H1 (cell line): ENCODE results near the gene PTPRG. TPM values are rescaled to one million over a fixed set of nuclear protein-coding genes. Genes with fewer than 3 reads are reported as not detected.

Experiments
- CTCF ChIA-PET: fragments of 300-600 bp; sonication (Branson Sonifier 250); formaldehyde crosslinking; loops from one replicate; lab custom pipeline; 2021; ENCODE audit not compliant: partially characterized antibody; lab: Charles Lee
- POLR2A ChIA-PET: fragments of 300-600 bp; sonication (Branson Sonifier 250); formaldehyde crosslinking; loops from one replicate; lab custom pipeline; 2021; ENCODE audit warnings: inconsistent platforms; ENCODE audit not compliant: partially characterized antibody; lab: Charles Lee
- DNase-seq, 2 experiments: peaks; one replicate each; pipeline versions ENCODE4 v3.0.0 to v3.0.0-alpha.2; 2010 to 2022; ENCODE audit warnings: low spot score in 2 of 2, low read depth in 1 of 2, mixed read lengths in 1 of 2
- FAIRE-seq: peaks from 2 replicates; lab custom pipeline; 2011; peaks lifted over from hg19 to GRCh38; lab: Jason Lieb, UNC
- H2AFZ ChIP-seq: 2 replicates; pipeline ENCODE4 v1.8.1; 2012; ENCODE audit warnings: low read length, inconsistent platforms
- H2AK5ac ChIP-seq: 2 replicates; pipeline ENCODE4 v1.6.1; 2013; ENCODE audit warnings: low read depth, low read length
- H2BK120ac ChIP-seq: replicated peaks from 2 replicates; pipeline ENCODE3; 2013; ENCODE audit warnings: low read depth, low read length, inconsistent platforms
- H2BK12ac ChIP-seq: 2 replicates; pipeline ENCODE4 v1.6.1; 2013; ENCODE audit warnings: low read depth, low read length
- H2BK15ac ChIP-seq: 2 replicates; pipeline ENCODE4 v1.6.1; 2013; ENCODE audit warnings: low read length
- H2BK20ac ChIP-seq: 2 replicates; pipeline ENCODE4 v1.6.1; 2013; ENCODE audit warnings: low read length
- H2BK5ac ChIP-seq: 2 replicates; pipeline ENCODE4 v1.6.1; 2013; ENCODE audit warnings: low read depth, low read length
- H3K14ac ChIP-seq: 2 replicates; pipeline ENCODE4 v1.6.1; 2013; ENCODE audit warnings: inconsistent platforms; ENCODE audit not compliant: insufficient read length
- H3K18ac ChIP-seq: 2 replicates; pipeline ENCODE4 v1.6.1; 2013; ENCODE audit warnings: low read length; ENCODE audit errors: extremely low read depth
- H3K23ac ChIP-seq: 2 replicates; pipeline ENCODE4 v1.6.1; 2013; ENCODE audit warnings: inconsistent platforms; ENCODE audit not compliant: insufficient read length
- H3K23me2 ChIP-seq: 2 replicates; pipeline ENCODE4 v1.6.1; 2013; ENCODE audit warnings: low read depth, low read length
- H3K27ac ChIP-seq: 2 replicates; pipeline ENCODE4 v1.6.1; 2011; ENCODE audit warnings: low read depth, low read length, inconsistent platforms
- H3K27me3 ChIP-seq, 4 experiments: replicated peaks in 1 of 4; 1 replicate in 1 of 4; 2 replicates in 3 of 4; pipeline versions ENCODE4 v1.6.1 to v1.8.1; 2011 to 2013; ENCODE audit warnings: low read length in 3 of 4, mild to moderate bottlenecking in 3 of 4, inconsistent platforms in 2 of 4, mixed read lengths in 2 of 4, moderate library complexity in 1 of 4; ENCODE audit not compliant: control insufficient read depth in 3 of 4, insufficient read depth in 3 of 4; ENCODE audit errors: extremely low read depth in 1 of 4
- H3K36me3 ChIP-seq, 4 experiments: 2 replicates each; pipeline versions ENCODE4 v1.6.1 to v1.8.1; 2011 to 2013; ENCODE audit warnings: mild to moderate bottlenecking in 4 of 4, low read length in 3 of 4, moderate library complexity in 2 of 4, control low read depth in 1 of 4, inconsistent platforms in 1 of 4; ENCODE audit not compliant: insufficient read depth in 4 of 4, control insufficient read depth in 2 of 4
- H3K4ac ChIP-seq: replicated peaks from 2 replicates; pipeline ENCODE3; 2013; ENCODE audit warnings: low read length, low read depth, mixed read lengths, inconsistent platforms; ENCODE audit not compliant: insufficient read length
- H3K4me1 ChIP-seq, 4 experiments: replicated peaks in 1 of 4; 1 replicate in 1 of 4; 2 replicates in 3 of 4; pipeline versions ENCODE4 v1.6.1 to v1.8.1; 2011 to 2013; ENCODE audit warnings: low read length in 3 of 4, inconsistent platforms in 2 of 4, mixed read lengths in 1 of 4; ENCODE audit not compliant: insufficient read depth in 4 of 4, control insufficient read depth in 3 of 4
- H3K4me2 ChIP-seq, 2 experiments: 2 replicates each; pipeline versions ENCODE4 v1.6.1 to v1.8.1; 2011 to 2013; ENCODE audit warnings: low read depth in 2 of 2, low read length in 2 of 2, control low read depth in 1 of 2, inconsistent platforms in 1 of 2, mild to moderate bottlenecking in 1 of 2; ENCODE audit not compliant: insufficient read depth in 1 of 2
- H3K4me3 ChIP-seq, 4 experiments: fragments of 200-600, 300-600 bp in 1 of 4; sonication (generic), shearing (Covaris generic), sonication (Bioruptor Twin) in 1 of 4; 2 replicates each; pipeline versions ENCODE4 v1.5.1 to v1.8.1; 2011 to 2016; ENCODE audit warnings: low read length in 4 of 4, low read depth in 3 of 4, control low read depth in 2 of 4, inconsistent platforms in 2 of 4, mild to moderate bottlenecking in 2 of 4, mixed read lengths in 1 of 4, moderate library complexity in 1 of 4; ENCODE audit not compliant: insufficient read depth in 2 of 4; ENCODE audit errors: extremely low read depth in 1 of 4
- H3K56ac ChIP-seq: replicated peaks from 2 replicates; pipeline ENCODE3; 2013; ENCODE audit warnings: low read depth, mild to moderate bottlenecking, mixed read lengths, low read length, inconsistent platforms; ENCODE audit not compliant: insufficient read length
- H3K79me1 ChIP-seq: 2 replicates; pipeline ENCODE4 v1.6.1; 2013; ENCODE audit warnings: low read depth, low read length, control low read depth
- H3K79me2 ChIP-seq, 2 experiments: 2 replicates each; pipeline versions ENCODE4 v1.6.1 to v1.8.1; 2012 to 2013; ENCODE audit warnings: low read length in 2 of 2, mild to moderate bottlenecking in 2 of 2, inconsistent platforms in 1 of 2; ENCODE audit not compliant: insufficient read depth in 2 of 2, control insufficient read depth in 1 of 2
- H3K9ac ChIP-seq, 4 experiments: replicated peaks in 1 of 4; 1 replicate in 1 of 4; 2 replicates in 3 of 4; pipeline versions ENCODE4 v1.6.1 to v1.8.1; 2011 to 2013; ENCODE audit warnings: low read depth in 3 of 4, low read length in 3 of 4, control low read depth in 2 of 4, mild to moderate bottlenecking in 2 of 4, moderate library complexity in 2 of 4, inconsistent platforms in 1 of 4; ENCODE audit errors: extremely low read depth in 1 of 4
- H3K9me3 ChIP-seq, 2 experiments: 2 replicates each; pipeline versions ENCODE4 v1.6.1 to v1.8.1; 2012 to 2013; ENCODE audit warnings: mild to moderate bottlenecking in 2 of 2, moderate library complexity in 2 of 2, control low read depth in 1 of 2, inconsistent platforms in 1 of 2, low read depth in 1 of 2, low read length in 1 of 2, mixed read lengths in 1 of 2; ENCODE audit not compliant: insufficient read depth in 2 of 2
- H4K20me1 ChIP-seq, 2 experiments: replicated peaks in 1 of 2; 2 replicates each; pipeline versions ENCODE3 to v1.8.1; 2011 to 2013; ENCODE audit warnings: inconsistent platforms in 2 of 2, low read length in 2 of 2, mild to moderate bottlenecking in 1 of 2; ENCODE audit not compliant: insufficient read depth in 2 of 2, control insufficient read depth in 1 of 2
- H4K5ac ChIP-seq: 2 replicates; pipeline ENCODE4 v1.6.1; 2013; ENCODE audit warnings: low read length, low read depth, mixed read lengths, inconsistent platforms; ENCODE audit not compliant: insufficient read length
- H4K8ac ChIP-seq: 2 replicates; pipeline ENCODE4 v1.8.0; 2013; ENCODE audit warnings: mild to moderate bottlenecking, moderate library complexity, low read length, inconsistent platforms; ENCODE audit not compliant: insufficient read depth; ENCODE audit errors: extremely low read depth
- H4K91ac ChIP-seq: replicated peaks from 2 replicates; pipeline ENCODE3; 2013; ENCODE audit warnings: low read length, mixed read lengths, inconsistent platforms; ENCODE audit not compliant: insufficient read length
- CHD2 ChIP-seq: IDR thresholded peaks from 2 replicates; pipeline ENCODE4 v1.6.1; 2012; ENCODE audit warnings: low read length, improper control_type of control experiment
- CTCF ChIP-seq, 3 experiments: IDR thresholded peaks; 1 replicate in 2 of 3; 2 replicates in 1 of 3; pipeline versions ENCODE4 v1.5.1 to v1.6.1; 2011; ENCODE audit warnings: low read length in 3 of 3, mild to moderate bottlenecking in 3 of 3, inconsistent platforms in 2 of 3, low read depth in 1 of 3, moderate library complexity in 1 of 3; ENCODE audit not compliant: insufficient read depth in 1 of 3; ENCODE audit errors: control extremely low read depth in 1 of 3
- EZH2 ChIP-seq: fragments of 200-600 bp; sonication (generic); IDR thresholded peaks from 2 replicates; pipeline ENCODE4 v1.7.1; 2012; ENCODE audit warnings: low read depth, mild to moderate bottlenecking, moderate library complexity, low read length, inconsistent platforms; ENCODE audit not compliant: severe bottlenecking
- FOSL1 ChIP-seq: IDR thresholded peaks from 2 replicates; pipeline ENCODE4 v1.6.1; 2011; ENCODE audit warnings: mild to moderate bottlenecking, low read depth, low read length, moderate library complexity; ENCODE audit not compliant: insufficient read depth
- KDM1A ChIP-seq: fragments of 200-600, 300-600 bp; sonication (generic); IDR thresholded peaks from 2 replicates; pipeline ENCODE4 v1.7.1; 2016; ENCODE audit warnings: mild to moderate bottlenecking, low read length, borderline replicate concordance
- NANOG ChIP-seq: IDR thresholded peaks from 2 replicates; pipeline ENCODE4 v1.6.1; 2011; ENCODE audit warnings: low read length, low read depth, mild to moderate bottlenecking, inconsistent platforms; ENCODE audit not compliant: insufficient read depth, poor library complexity, severe bottlenecking
- NRF1 ChIP-seq: IDR thresholded peaks from 2 replicates; pipeline ENCODE4 v1.6.1; 2011; ENCODE audit warnings: mild to moderate bottlenecking, low read depth, low read length, improper control_type of control experiment
- SP1 ChIP-seq: IDR thresholded peaks from 2 replicates; pipeline ENCODE4 v1.6.1; 2011; ENCODE audit warnings: low read depth, low read length
- USF2 ChIP-seq: IDR thresholded peaks from 2 replicates; pipeline ENCODE4 v1.6.1; 2011; ENCODE audit warnings: low read length, improper control_type of control experiment
- ZNF274 ChIP-seq: IDR thresholded peaks from 2 replicates; pipeline ENCODE4 v1.7.0; 2012; ENCODE audit warnings: low read length, borderline replicate concordance; ENCODE audit errors: extremely low read depth
- WGBS, 2 experiments: shearing (Covaris generic) in 1 of 2; methylation state at CpG; one replicate each; pipeline versions ENCODE4 v1.1.6 to v1.1.7; 2013 to 2015; ENCODE audit warnings: low lambda C conversion rate in 2 of 2, mixed read lengths in 2 of 2, inconsistent platforms in 1 of 2, low coverage in 1 of 2, missing lambda C conversion rate in 1 of 2; ENCODE audit not compliant: insufficient replicate concordance in 2 of 2, insufficient coverage in 1 of 2, insufficient read length in 1 of 2; ENCODE audit errors: extremely low coverage in 1 of 2, missing lambda C conversion rate in 1 of 2; 5-methylcytosine and 5-hydroxymethylcytosine counted together
- polyA plus RNA-seq, 7 experiments: library from polyadenylated mRNA; depleted of rRNA in 3 of 7; stranded (reverse) in 5 of 7; unstranded in 2 of 7; fragments of >200 nt in 5 of 7; fragments of 200-250 nt in 2 of 7; gene quantifications; 1 replicate in 5 of 7; 2 replicates in 1 of 7; 4 replicates in 1 of 7; pipeline versions ENCODE4 v1.2.1 to v1.2.3, GENCODE V29; 2011 to 2013; ENCODE audit warnings: missing spikeins in 2 of 7, mixed read lengths in 2 of 7
- total RNA-seq: library from RNA; stranded (reverse); fragmentation: NEBNext Ultra II Directional; extraction: Animal tissue kit (Norgen Biotek cat#: 25700); gene quantifications from 2 replicates; pipeline ENCODE4 v1.2.1, GENCODE V29; 2021

PTPRG gene
- total and polyA plus RNA-seq, 2 of the 8 experiments (the other 6 are each of a cell fraction or from before 2014, with no cell fraction given): 23.3 to 96.2 TPM

DNA sequence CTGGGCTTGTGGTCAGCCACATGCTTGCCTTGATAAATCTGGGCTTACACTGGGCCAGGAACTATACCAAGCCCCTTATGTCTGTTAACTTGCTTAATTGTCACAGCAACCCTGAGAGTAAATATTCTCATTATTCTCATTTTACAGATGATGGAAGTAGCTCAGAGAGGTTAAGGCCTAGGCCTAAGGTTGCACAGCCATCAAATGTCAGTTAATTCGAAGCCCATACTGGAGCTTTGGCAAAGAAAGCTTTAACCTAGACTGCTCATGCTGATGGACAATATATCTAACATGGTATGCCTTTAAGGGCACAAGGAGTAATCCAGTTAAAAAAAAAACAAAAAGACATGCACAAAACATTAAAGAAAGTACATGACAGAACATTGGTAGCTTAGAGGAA is 591.9 kb downstream of the PTPRG start:
- Histone ChIP-seq H3K56ac (no peak overlapping the region), H2AFZ (no peak overlapping the region), H2BK12ac (no peak overlapping the region), H3K4me3 (no peak overlapping the region), H3K9ac (no peak overlapping the region), H3K9me3 (no peaks in the 10 kb centered on the region), H3K27ac (no peak overlapping the region), H4K8ac (no peak overlapping the region), H3K23ac (no peak overlapping the region), H3K14ac (no peak overlapping the region), H2BK20ac (no peak overlapping the region), H3K27me3 (no peaks in the 10 kb centered on the region), H4K91ac (no peak overlapping the region), H3K4me2 (no peak overlapping the region), H3K36me3 (peaks cover 0 to 8% (median 4%) of the 10 kb centered on the region in 4 experiments; a peak in 4 of 8 replicates), H4K5ac (no peak overlapping the region), H2BK15ac (no peak overlapping the region), H3K23me2 (no peaks in the 10 kb centered on the region), H3K18ac (no peak overlapping the region), H2BK120ac (no peak overlapping the region), H4K20me1 (peaks cover 0 to 2% of the 10 kb centered on the region in 2 experiments), H2BK5ac (no peak overlapping the region), H3K79me1 (no peaks in the 10 kb centered on the region), H3K4ac (no peak overlapping the region), H3K4me1 (no peaks in the 10 kb centered on the region), H2AK5ac (no peak overlapping the region), H3K79me2 (no peaks in the 10 kb centered on the region)
- DNase-seq (no peak), FAIRE-seq (no peak)
- 89% methylated on average over 1 of the region's 1 CpG; no CpG with 5 or more reads in 1 of the 2 experiments for WGBS, 2 experiments
- POLR2A ChIA-PET: no interaction called here
- CTCF ChIA-PET: interaction anchor here (0.6 to 8.7 kb wide), 3 partner anchors 29 to 1599 kb away, joined by 3 to 48 read pairs (median 3); no protein-coding TSS in a partner anchor
- TF ChIP-seq SP1 (no peak), USF2 (no peak), EZH2 (no peak), KDM1A (no peak), CTCF (IDR thresholded peaks at IDR 0.05; ENCODE audit: control extremely low read depth in 1 of 3, insufficient read depth in 1 of 3, low read depth in 1 of 3, low read length in 3 of 3) (no peak), FOSL1 (no peak), ZNF274 (no peak), NANOG (no peak), NRF1 (no peak), CHD2 (no peak)
